Measurements from ENCODE around the gene SLC7A6OS.

- TF ChIP-seq POLR2A (IDR thresholded peaks at IDR 0.05) (no peak), CTCF (IDR thresholded peaks at IDR 0.05) (no peak)
Observed at GRCh38 chr16:68299571-68300453, 10.9 kb downstream of the SLC7A6OS start.

Measured in tibial nerve (tissue), 3 donors.